NCI-H1417 treated with DMSO at 0.1 percent for 48 hours (cell line): ENCODE results near the gene SOWAHA.
"Not testable (repeated sequence)": the region's sequence is repeated elsewhere in the genome, so short reads cannot be mapped to it uniquely, and the experiment has no call there.

Experiments
- DNase-seq: peaks from one replicate; lab custom pipeline; 2025; lab: John Stamatoyannopoulos, UW

The SOWAHA gene

DNA sequence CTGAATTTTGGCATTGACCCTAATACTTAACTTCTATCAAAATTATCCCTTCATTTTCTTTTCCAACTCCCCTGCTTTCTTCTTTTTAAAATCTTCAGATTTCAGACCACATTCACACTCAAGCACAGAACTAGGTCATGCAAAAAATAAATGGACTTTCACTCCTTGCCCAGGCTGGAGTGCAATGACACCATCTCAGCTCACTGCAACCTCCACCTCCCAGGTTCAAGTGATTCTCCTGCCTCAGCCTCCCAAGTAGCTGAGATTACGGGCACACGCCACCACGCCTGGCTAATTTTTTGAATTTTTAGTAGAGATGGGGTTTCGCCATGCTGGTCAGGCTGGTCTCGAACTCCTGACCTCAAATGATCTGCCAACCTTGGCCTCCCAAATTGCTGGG lies 41.9 kb downstream of the SOWAHA start:
- not testable (repeated sequence) for DNase-seq

GRCh38 chr5:132856011-132856410 lies 42.9 kb downstream of the SOWAHA start:
- DNase-seq, result no peak

GRCh38 chr5:132859889-132860437 lies 46.9 kb downstream of the SOWAHA start:
- DNase-seq, result no peak

- no peak for DNase-seq
Measured at GRCh38 chr5:132860742-132861141, 47.6 kb downstream of the SOWAHA start.

GRCh38 chr5:132865668-132866341 lies 52.7 kb downstream of the SOWAHA start:
- no peak for DNase-seq
